ENCODE results near the gene VWA8. TPM values are rescaled to one million over a fixed set of nuclear protein-coding genes. Genes with fewer than 3 reads are reported as not detected.

The VWA8 gene
- total and polyA plus RNA-seq, 2 of the 8 experiments (the other 6 are each of a cell fraction or from before 2014, with no cell fraction given) = 5.9 to 19.6 TPM

GRCh38 chr13:41954226-41954625 is 6.7 kb downstream of the VWA8 start (continued):
- TF ChIP-seq JUN (IDR thresholded peaks at IDR 0.05; ENCODE audit: low read depth, low read length) = no peak
